BE2C (cell line): Measurements from ENCODE around the gene CLIC1.

ENCODE experiments used
- DNase-seq: peaks from one replicate; pipeline ENCODE4 v3.0.0-alpha.2; 2020
- H3K27me3 ChIP-seq: fragments of 250-450 bp; sonication (Bioruptor Pico); 2 replicates; pipeline ENCODE4 v1.5.1; 2020; ENCODE audit warnings: mild to moderate bottlenecking
- H3K36me3 ChIP-seq: fragments of 250-450 bp; sonication (Bioruptor Pico); 2 replicates; pipeline ENCODE4 v1.5.1; 2020; ENCODE audit warnings: mild to moderate bottlenecking
- H3K4me1 ChIP-seq: fragments of 250-450 bp; sonication (Bioruptor Pico); 2 replicates; pipeline ENCODE4 v1.5.1; 2020
- H3K4me3 ChIP-seq: 2 replicates; pipeline ENCODE4 v1.5.1; 2011; ENCODE audit warnings: low read depth, low read length
- H3K9me3 ChIP-seq: fragments of 250-450 bp; sonication (Bioruptor Pico); 2 replicates; pipeline ENCODE4 v1.5.1; 2020
- TF ChIP-seq, protein P1 (sequence below): IDR thresholded peaks from 2 replicates; pipeline ENCODE4 v1.5.1; 2012; ENCODE audit warnings: mild to moderate bottlenecking, low read depth, low read length

Gene CLIC1

DNA sequence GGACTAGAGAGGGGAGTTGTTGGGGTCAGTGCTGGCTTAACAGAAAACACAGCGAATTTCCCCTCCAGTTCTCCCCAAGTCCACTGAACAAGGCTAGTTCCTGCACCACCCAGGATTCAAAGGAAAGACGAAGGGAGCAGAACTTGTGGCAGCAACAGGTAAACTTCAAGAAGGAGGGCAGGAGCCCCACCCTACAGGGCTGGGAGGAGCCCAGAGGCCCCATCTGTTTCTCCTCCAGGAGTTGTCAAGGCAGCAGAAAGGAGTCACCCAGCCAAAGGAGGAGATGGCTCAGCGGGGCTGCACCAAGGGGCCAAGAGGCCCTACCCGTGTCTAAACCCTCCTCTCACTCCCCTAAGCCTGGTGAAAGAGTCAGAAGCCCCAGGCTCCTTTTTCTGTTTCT lies 27.9 kb upstream of the CLIC1 start:
- Histone ChIP-seq H3K36me3 (no peaks in the 10 kb centered on the region), H3K9me3 (no peaks in the 10 kb centered on the region), H3K27me3 (no peaks in the 10 kb centered on the region), H3K4me3 (no peak overlapping the region), H3K4me1 (no peaks in the 10 kb centered on the region)
- TF ChIP-seq, protein P1, sequence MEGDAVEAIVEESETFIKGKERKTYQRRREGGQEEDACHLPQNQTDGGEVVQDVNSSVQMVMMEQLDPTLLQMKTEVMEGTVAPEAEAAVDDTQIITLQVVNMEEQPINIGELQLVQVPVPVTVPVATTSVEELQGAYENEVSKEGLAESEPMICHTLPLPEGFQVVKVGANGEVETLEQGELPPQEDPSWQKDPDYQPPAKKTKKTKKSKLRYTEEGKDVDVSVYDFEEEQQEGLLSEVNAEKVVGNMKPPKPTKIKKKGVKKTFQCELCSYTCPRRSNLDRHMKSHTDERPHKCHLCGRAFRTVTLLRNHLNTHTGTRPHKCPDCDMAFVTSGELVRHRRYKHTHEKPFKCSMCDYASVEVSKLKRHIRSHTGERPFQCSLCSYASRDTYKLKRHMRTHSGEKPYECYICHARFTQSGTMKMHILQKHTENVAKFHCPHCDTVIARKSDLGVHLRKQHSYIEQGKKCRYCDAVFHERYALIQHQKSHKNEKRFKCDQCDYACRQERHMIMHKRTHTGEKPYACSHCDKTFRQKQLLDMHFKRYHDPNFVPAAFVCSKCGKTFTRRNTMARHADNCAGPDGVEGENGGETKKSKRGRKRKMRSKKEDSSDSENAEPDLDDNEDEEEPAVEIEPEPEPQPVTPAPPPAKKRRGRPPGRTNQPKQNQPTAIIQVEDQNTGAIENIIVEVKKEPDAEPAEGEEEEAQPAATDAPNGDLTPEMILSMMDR, result no peak
- no peak for DNase-seq

DNA sequence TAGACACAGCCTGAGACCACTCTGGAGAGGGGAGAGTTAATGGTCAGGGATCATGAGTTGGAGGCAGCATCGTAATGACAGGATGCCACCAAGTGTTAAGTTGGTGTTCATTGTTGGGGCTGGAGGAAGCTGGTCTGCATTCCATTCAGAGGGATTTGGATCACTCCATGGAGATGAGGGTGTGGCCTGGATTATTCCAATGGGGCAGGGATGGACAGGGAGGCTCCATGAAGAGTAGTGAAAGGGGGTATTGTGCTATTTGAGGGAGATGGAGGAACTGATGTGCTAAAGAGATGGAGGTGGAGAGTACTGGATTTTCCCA lies 27.2 kb upstream of the CLIC1 start:
- DNase-seq, result no peak
- TF ChIP-seq, protein P1, result no peak
- Histone ChIP-seq H3K4me3 (no peak overlapping the region), H3K9me3 (no peaks in the 10 kb centered on the region), H3K4me1 (no peaks in the 10 kb centered on the region), H3K27me3 (no peaks in the 10 kb centered on the region), H3K36me3 (no peaks in the 10 kb centered on the region)

DNA sequence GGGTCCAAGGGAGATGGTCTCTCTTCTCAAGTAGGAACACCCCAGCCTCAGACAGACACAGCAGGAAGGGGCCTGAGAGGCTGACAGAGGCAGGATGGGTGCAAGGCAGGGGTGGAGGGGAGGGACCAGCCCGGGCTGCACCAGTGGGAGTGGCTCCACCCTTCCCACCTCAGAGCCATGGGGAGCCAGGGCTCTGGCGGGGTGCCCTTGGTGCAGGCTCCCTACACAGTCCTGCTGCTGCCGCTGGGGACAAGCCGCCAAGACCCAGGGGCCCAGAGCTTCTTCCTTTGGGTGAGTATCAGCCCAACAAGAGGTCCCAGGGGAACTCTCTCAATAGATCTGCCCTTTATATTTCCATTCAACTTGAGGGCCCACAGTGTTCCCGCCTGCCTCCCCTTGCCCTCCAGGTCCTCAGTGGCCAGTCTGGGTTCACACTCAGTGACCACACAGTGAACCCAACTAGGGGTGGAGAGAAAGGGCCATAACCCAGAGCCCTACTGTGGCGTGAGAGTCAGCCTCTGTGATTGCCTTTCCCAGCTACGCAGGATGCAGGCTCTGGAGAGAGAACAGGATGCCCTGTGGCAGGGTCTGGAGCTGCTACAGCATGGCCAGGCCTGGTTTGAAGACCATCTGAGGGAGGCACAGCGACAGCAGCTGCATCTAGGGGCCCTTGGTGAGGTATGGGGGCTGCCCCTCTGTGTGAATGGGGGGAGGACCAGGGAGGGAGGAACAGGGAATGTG lies 26.7 kb upstream of the CLIC1 start:
- Histone ChIP-seq H3K4me3 (no peak overlapping the region), H3K4me1 (no peaks in the 10 kb centered on the region), H3K36me3 (no peaks in the 10 kb centered on the region), H3K27me3 (no peaks in the 10 kb centered on the region), H3K9me3 (no peaks in the 10 kb centered on the region)
- no peak for DNase-seq
- TF ChIP-seq, protein P1, result no peak

DNA sequence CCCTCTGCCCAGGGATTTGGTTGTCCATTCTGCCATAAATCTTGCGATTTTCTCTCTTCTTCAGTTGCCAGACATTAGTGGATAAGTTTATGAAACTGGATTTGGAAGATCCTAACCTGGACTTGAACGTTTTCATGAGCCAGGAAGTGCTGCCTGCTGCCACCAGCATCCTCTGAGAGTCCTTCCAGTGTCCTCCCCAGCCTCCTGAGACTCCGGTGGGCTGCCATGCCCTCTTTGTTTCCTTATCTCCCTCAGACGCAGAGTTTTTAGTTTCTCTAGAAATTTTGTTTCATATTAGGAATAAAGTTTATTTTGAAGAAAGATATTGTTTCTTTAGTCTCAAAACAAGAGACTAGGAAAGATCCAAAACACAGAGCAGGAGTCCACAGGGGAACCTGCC lies 26.0 kb upstream of the CLIC1 start, which contains the start of gene SAPCD1:
Gene SAPCD1, plus strand, starts transcription at position 301 of the 400 bp plus-strand sequence. CDS start 399 bp downstream, outside the sequence.
- TF ChIP-seq, protein P1, result no peak
- no peaks in the 10 kb centered on the region for H3K9me3 ChIP-seq
- no peaks in the 10 kb centered on the region for H3K4me1 ChIP-seq
- no peak within 1 kb of the TSS for H3K4me3 ChIP-seq
- H3K27me3 ChIP-seq, result no peaks in the 10 kb centered on the region
- H3K36me3 ChIP-seq, result no peaks in the 10 kb centered on the region
- no peak for DNase-seq

DNA sequence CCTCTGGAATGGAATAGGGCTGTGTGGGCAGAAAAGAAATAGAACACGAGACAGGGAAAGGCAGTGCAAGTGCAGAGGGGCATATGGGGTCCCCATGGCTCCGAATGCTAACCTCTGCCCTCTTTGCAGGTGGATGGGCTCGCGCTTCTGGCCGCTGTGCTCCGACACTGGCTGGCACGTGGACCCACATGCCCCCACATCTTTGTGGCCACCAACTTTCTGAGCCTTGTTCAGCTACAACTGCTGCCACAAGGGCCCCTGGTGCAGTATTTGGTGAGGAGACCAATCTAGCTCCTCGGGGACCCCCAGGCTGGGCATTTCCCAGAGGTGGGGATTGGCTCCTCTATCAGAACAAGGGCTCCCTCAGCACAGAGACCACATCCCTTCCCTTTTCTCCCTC lies 25.0 kb upstream of the CLIC1 start:
- no peak for DNase-seq
- Histone ChIP-seq H3K36me3 (no peaks in the 10 kb centered on the region), H3K4me3 (no peak overlapping the region), H3K9me3 (no peaks in the 10 kb centered on the region), H3K27me3 (no peaks in the 10 kb centered on the region), H3K4me1 (no peaks in the 10 kb centered on the region)
- TF ChIP-seq, protein P1, result no peak

GRCh38 chr6:31760790-31761189 lies 24.5 kb upstream of the CLIC1 start:
- DNase-seq, result no peak
- no peak overlapping the region for H3K4me3 ChIP-seq
- H3K27me3 ChIP-seq, result no peaks in the 10 kb centered on the region
- TF ChIP-seq, protein P1, result no peak
- no peaks in the 10 kb centered on the region for H3K9me3 ChIP-seq
- H3K36me3 ChIP-seq, result no peaks in the 10 kb centered on the region
- no peaks in the 10 kb centered on the region for H3K4me1 ChIP-seq
